ENCODE data around the gene CEL.

GRCh38 chr9:133109931-133110650 is 48.3 kb downstream of the CEL start:
- no peak for TF ChIP-seq CTCF (IDR thresholded peaks at IDR 0.05)
- no peak for TF ChIP-seq POLR2AphosphoS5 (IDR thresholded peaks at IDR 0.05)

Measured in prostate gland (tissue), 2 donors.